Thyroid gland (tissue), 4 donors: Measurements from ENCODE around the gene MDN1. TPM values are rescaled to one million over a fixed set of nuclear protein-coding genes. Genes with fewer than 3 reads are reported as not detected.
"Not testable (repeated sequence)": the region's sequence is repeated elsewhere in the genome, so short reads cannot be mapped to it uniquely, and the experiment has no call there.

Source experiments
- DNase-seq, 2 donors: peaks; one replicate each; pipeline ENCODE4 v3.0.0-alpha.2; 2019
- H3K27ac ChIP-seq, 3 donors: fragments of 200-600 bp; sonication (generic); 1 replicate in 2 of 3; 2 replicates in 1 of 3; pipeline ENCODE4 v1.5.1; 2016 to 2019; ENCODE audit warnings: mild to moderate bottlenecking in 1 of 3, moderate library complexity in 1 of 3
- H3K27me3 ChIP-seq: fragments of 200-600 bp; sonication (generic); one replicate; pipeline ENCODE4 v1.5.1; 2019
- H3K36me3 ChIP-seq, 2 donors: fragments of 200-600 bp; sonication (generic); one replicate each; pipeline ENCODE4 v1.5.1; 2016 to 2019
- H3K4me1 ChIP-seq, 2 donors: fragments of 200-600 bp; sonication (generic); one replicate each; pipeline ENCODE4 v1.5.1; 2017 to 2019
- H3K4me3 ChIP-seq, 3 donors: fragments of 200-600 bp; sonication (generic); replicated peaks in 1 of 3; 1 replicate in 2 of 3; 2 replicates in 1 of 3; pipeline ENCODE4 v1.5.1; 2016; ENCODE audit warnings: mild to moderate bottlenecking in 1 of 3
- H3K9me3 ChIP-seq: fragments of 200-600 bp; sonication (generic); one replicate; pipeline ENCODE4 v1.5.1; 2017
- CTCF ChIP-seq, 6 experiments: fragments of 200-600 bp in 3 of 6; fragments of 450-650 bp in 3 of 6; sonication (generic) in 3 of 6; IDR thresholded peaks; one replicate each; pipeline ENCODE4 v1.5.1; 2016 to 2019; ENCODE audit warnings: antibody characterized with exemption in 6 of 6, mild to moderate bottlenecking in 2 of 6, inconsistent platforms in 1 of 6, moderate library complexity in 1 of 6
- POLR2A ChIP-seq, 2 donors: fragments of 450-650 bp; IDR thresholded peaks; one replicate each; pipeline ENCODE4 v1.6.1; 2017; ENCODE audit warnings: antibody characterized with exemption in 2 of 2, mild to moderate bottlenecking in 2 of 2, moderate library complexity in 1 of 2
- WGBS, 2 donors: methylation state at CpG; one replicate each; pipeline ENCODE4 v1.1.5; 2017; 5-methylcytosine and 5-hydroxymethylcytosine counted together
- intact Hi-C: fragments of 100-400 bp; cut with DNase I; formaldehyde crosslinking; loops from one replicate; pipeline ENCODE4 v1.15.1; 2023
- total RNA-seq, 4 donors: library from RNA; depleted of rRNA; stranded (reverse); fragments of >200 nt; gene quantifications; one replicate each; pipeline ENCODE4 v1.2.3, GENCODE V29; 2016

Gene MDN1
- total RNA-seq, 4 donors from 2014 or later = 32.0 to 44.7 (median 40.1) TPM

- peaks cover 15 to 16% of the 10 kb centered on the region in 2 donors for H3K36me3 ChIP-seq
- WGBS, 2 donors = 89 to 91% methylated on average over 3 of the region's 3 CpGs
Measured at GRCh38 chr6:89736893-89737292, 82.7 kb downstream of the MDN1 start.

GRCh38 chr6:89734526-89734925 lies 85.1 kb downstream of the MDN1 start:
- intact Hi-C loops = no loop called here
- Histone ChIP-seq H3K4me1 (no peaks in the 10 kb centered on the region), H3K27me3 (no peaks in the 10 kb centered on the region), H3K4me3 (no peak overlapping the region), H3K36me3 (peaks cover 16 to 24% of the 10 kb centered on the region in 2 donors), H3K9me3 (no peaks in the 10 kb centered on the region), H3K27ac (no peak overlapping the region)
- DNase-seq = no peak
- TF ChIP-seq CTCF (IDR thresholded peaks at IDR 0.05) (no peak), POLR2A (IDR thresholded peaks at IDR 0.05) (no peak)

More at GRCh38 chr6:89736893-89737292, 82.7 kb downstream of the MDN1 start:
- no peak overlapping the region for H3K4me3 ChIP-seq
- no peak for TF ChIP-seq POLR2A (IDR thresholded peaks at IDR 0.05)
- TF ChIP-seq CTCF (IDR thresholded peaks at IDR 0.05) = no peak
- intact Hi-C loops = no loop called here
- no peak overlapping the region for H3K27ac ChIP-seq
- H3K9me3 ChIP-seq = no peaks in the 10 kb centered on the region
- H3K27me3 ChIP-seq = no peaks in the 10 kb centered on the region
- DNase-seq = no peak
- H3K4me1 ChIP-seq = no peaks in the 10 kb centered on the region

DNA sequence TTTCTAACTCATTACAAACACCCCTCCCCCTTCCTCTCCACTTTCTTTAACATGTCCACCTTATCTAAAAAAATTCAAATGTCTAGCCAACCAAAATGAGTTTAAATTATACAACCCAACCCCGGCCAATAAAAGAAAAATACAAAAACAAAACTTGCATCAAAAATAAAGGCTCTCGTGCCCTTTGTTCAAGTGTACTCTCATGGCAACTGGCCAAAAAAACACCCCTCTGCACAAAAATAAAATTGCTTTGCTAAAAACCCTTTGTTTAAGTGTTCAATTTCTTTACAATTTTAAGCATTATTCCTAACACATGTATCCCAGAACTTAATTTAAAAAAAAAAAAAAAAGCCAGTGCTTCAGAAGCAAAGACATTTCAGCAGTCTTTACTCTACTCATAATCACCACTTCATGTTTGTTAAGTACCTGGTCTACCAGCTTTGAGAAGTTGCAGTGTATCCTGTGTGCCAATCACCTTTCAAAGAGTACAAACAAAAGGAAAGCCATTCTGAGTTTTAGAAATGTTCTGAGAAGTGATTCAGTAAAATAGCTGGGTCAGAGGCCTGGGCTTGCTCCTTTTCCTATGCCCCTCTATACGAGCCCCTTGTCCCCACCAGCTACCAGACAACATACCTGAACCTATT lies 87.5 kb downstream of the MDN1 start:
- no peak overlapping the region for H3K4me3 ChIP-seq
- no peaks in the 10 kb centered on the region for H3K27me3 ChIP-seq
- DNase-seq = no peak
- intact Hi-C loops = no loop called here
- TF ChIP-seq POLR2A (IDR thresholded peaks at IDR 0.05) (no peak), CTCF (IDR thresholded peaks at IDR 0.05) (no peak)
- WGBS, 2 donors = 80 to 82% methylated on average over 3 of the region's 3 CpGs
- peaks cover 29 to 37% of the 10 kb centered on the region in 2 donors for H3K36me3 ChIP-seq
- no peak overlapping the region for H3K27ac ChIP-seq
- H3K4me1 ChIP-seq = no peaks in the 10 kb centered on the region
- H3K9me3 ChIP-seq = no peaks in the 10 kb centered on the region

DNA sequence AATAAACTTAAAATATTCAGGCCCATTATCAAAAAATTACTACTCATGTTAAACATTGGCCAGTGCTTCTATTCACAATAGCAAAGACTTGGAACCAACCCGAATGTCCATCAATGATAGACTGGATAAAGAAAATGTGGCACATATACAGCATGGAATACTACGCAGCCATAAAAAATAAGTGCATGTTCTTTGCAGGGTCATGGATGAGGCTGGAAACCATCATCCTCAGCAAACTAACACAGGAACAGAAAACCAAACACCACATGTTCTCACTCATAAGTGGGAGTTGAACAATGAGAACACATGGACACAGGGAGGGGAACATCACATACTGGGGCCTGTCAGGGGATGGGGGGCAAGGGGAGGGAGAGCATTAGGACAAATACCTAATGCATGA lies 88.3 kb downstream of the MDN1 start:
- H3K4me1 ChIP-seq = not testable (repeated sequence)
- H3K36me3 ChIP-seq = peaks cover 28 to 35% of the 10 kb centered on the region in 2 donors

DNA sequence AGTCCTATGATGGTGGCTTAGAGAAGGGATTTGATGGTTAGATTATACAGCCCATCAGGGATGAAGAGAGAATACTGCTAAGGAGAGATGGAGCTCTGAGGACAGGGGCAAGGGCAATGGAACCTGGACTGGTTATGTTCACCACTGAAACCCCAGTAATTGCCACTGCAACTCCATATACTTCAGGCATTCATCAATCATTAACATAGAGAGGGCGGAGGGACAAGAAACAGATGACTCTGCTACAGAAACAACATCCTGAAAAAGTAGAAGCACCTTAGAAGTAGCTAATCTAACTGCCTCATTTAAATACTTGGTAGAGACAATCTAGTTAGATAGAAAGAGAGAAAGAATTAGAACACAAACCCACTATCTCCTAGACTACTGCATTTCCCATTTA lies 89.8 kb downstream of the MDN1 start:
- 97% methylated on average over 1 of the region's 1 CpG for WGBS, 2 donors
- TF ChIP-seq POLR2A (IDR thresholded peaks at IDR 0.05) (no peak), CTCF (IDR thresholded peaks at IDR 0.05) (no peak)
- peaks cover 26 to 41% of the 10 kb centered on the region in 2 donors for H3K36me3 ChIP-seq
- intact Hi-C loops = no loop called here
- H3K27me3 ChIP-seq = no peaks in the 10 kb centered on the region
- H3K27ac ChIP-seq = no peak overlapping the region
- H3K9me3 ChIP-seq = no peaks in the 10 kb centered on the region
- no peak for DNase-seq
- no peak overlapping the region for H3K4me3 ChIP-seq
- H3K4me1 ChIP-seq = no peaks in the 10 kb centered on the region

More for the DNA sequence above, 88.3 kb downstream of the MDN1 start:
- intact Hi-C loops, H3K27ac ChIP-seq, DNase-seq, H3K9me3 ChIP-seq, H3K27me3 ChIP-seq, H3K4me3 ChIP-seq: not testable (repeated sequence)
- 98% methylated on average over 2 of the region's 2 CpGs for WGBS, 2 donors
